ENCODE data around the gene ZC3H8.

GRCh38 chr2:112217854-112218253, 37.0 kb downstream of the ZC3H8 start:
- TF ChIP-seq CTCF (IDR thresholded peaks at IDR 0.05) (no peak), POLR2A (IDR thresholded peaks at IDR 0.05) (no peak)
